Endothelial cell of umbilical vein (primary cell): Measurements from ENCODE around the gene LCMT1. TPM values are rescaled to one million over a fixed set of nuclear protein-coding genes. Genes with fewer than 3 reads are reported as not detected.

Experiments
- BruUV-seq: library from RNA; stranded (reverse); fragments of 400-500 nt; replicated peaks from 2 replicates; lab custom pipeline; 2021; lab: Mats Ljungman, UMichigan
- CTCF ChIA-PET: fragments of 300-600, 350-600 bp; sonication (Branson Sonifier 250); formaldehyde crosslinking; loops from one replicate; lab custom pipeline; 2021; ENCODE audit warnings: antibody characterized with exemption, inconsistent platforms; lab: Charles Lee
- POLR2A ChIA-PET: fragments of 300-600, 350-600 bp; sonication (Branson Sonifier 250); formaldehyde crosslinking; loops from one replicate; lab custom pipeline; 2021; ENCODE audit warnings: antibody characterized with exemption, inconsistent platforms; lab: Charles Lee
- DNase-seq: peaks from one replicate; pipeline ENCODE4 v3.0.0-alpha.2; 2011; ENCODE audit warnings: low read depth, low spot score
- FAIRE-seq: peaks from 2 replicates; lab custom pipeline; 2011; peaks lifted over from hg19 to GRCh38; lab: Jason Lieb, UNC
- H2AFZ ChIP-seq: 2 replicates; pipeline ENCODE4 v1.6.0; 2012; ENCODE audit warnings: low read depth, low read length, control low read depth, inconsistent platforms
- H3K27ac ChIP-seq: 2 replicates; pipeline ENCODE4 v1.5.1; 2011; ENCODE audit warnings: low read depth, mild to moderate bottlenecking, control low read depth, low read length, moderate library complexity; ENCODE audit not compliant: insufficient read depth
- H3K27me3 ChIP-seq, 2 experiments: 2 replicates each; pipeline versions ENCODE4 v1.6.0 to v1.6.1; 2011; ENCODE audit warnings: low read length in 2 of 2, mixed read lengths in 1 of 2; ENCODE audit not compliant: control insufficient read depth in 2 of 2, insufficient read depth in 2 of 2
- H3K36me3 ChIP-seq, 2 experiments: 2 replicates in 1 of 2; 3 replicates in 1 of 2; pipeline ENCODE4 v1.5.1; 2011; ENCODE audit warnings: low read length in 2 of 2, mild to moderate bottlenecking in 1 of 2, moderate library complexity in 1 of 2; ENCODE audit not compliant: control insufficient read depth in 2 of 2, insufficient read depth in 2 of 2; ENCODE audit errors: extremely low read depth in 1 of 2
- H3K4me1 ChIP-seq: 3 replicates; pipeline ENCODE4 v1.5.1; 2011; ENCODE audit warnings: mild to moderate bottlenecking, low read length; ENCODE audit not compliant: control insufficient read depth, insufficient read depth; ENCODE audit errors: extremely low read depth
- H3K4me2 ChIP-seq: 2 replicates; pipeline ENCODE4 v1.6.1; 2011; ENCODE audit warnings: low read length, control low read depth, mixed read lengths; ENCODE audit not compliant: insufficient read depth
- H3K4me3 ChIP-seq, 3 experiments: fragments of 200-600 bp in 1 of 3; sonication (generic), shearing (Covaris generic) in 1 of 3; replicated peaks in 1 of 3; 2 replicates each; pipeline ENCODE4 v1.5.1; 2011 to 2016; ENCODE audit warnings: control low read depth in 3 of 3, low read length in 3 of 3, mild to moderate bottlenecking in 2 of 3, inconsistent platforms in 1 of 3, low read depth in 1 of 3, moderate library complexity in 1 of 3; ENCODE audit not compliant: insufficient read depth in 1 of 3
- H3K79me2 ChIP-seq: 2 replicates; pipeline ENCODE4 v1.6.0; 2012; ENCODE audit warnings: low read length, inconsistent platforms; ENCODE audit not compliant: control insufficient read depth, insufficient read depth
- H3K9ac ChIP-seq: replicated peaks from 2 replicates; pipeline ENCODE3; 2011; ENCODE audit warnings: low read length, control low read depth; ENCODE audit not compliant: insufficient read depth; ENCODE audit errors: extremely low read depth
- H3K9me1 ChIP-seq: replicated peaks from 3 replicates; pipeline ENCODE4 v1.6.0; 2011; ENCODE audit warnings: mild to moderate bottlenecking, low read length; ENCODE audit not compliant: control insufficient read depth, insufficient read depth; ENCODE audit errors: extremely low read depth
- H3K9me3 ChIP-seq: replicated peaks from 2 replicates; pipeline ENCODE4 v1.5.1; 2012; ENCODE audit warnings: low read length, inconsistent platforms; ENCODE audit not compliant: control insufficient read depth, insufficient read depth
- H4K20me1 ChIP-seq: replicated peaks from 2 replicates; pipeline ENCODE3; 2011; ENCODE audit warnings: mild to moderate bottlenecking, low read length; ENCODE audit not compliant: control insufficient read depth, insufficient read depth; ENCODE audit errors: extremely low read depth
- CTCF ChIP-seq, 2 donors: IDR thresholded peaks; 1 replicate in 1 of 2; 2 replicates in 1 of 2; pipeline ENCODE4 v1.5.1; 2011; ENCODE audit warnings: low read length in 2 of 2, mild to moderate bottlenecking in 2 of 2, moderate library complexity in 2 of 2, control low read depth in 1 of 2, inconsistent platforms in 1 of 2, low read depth in 1 of 2; ENCODE audit not compliant: insufficient read depth in 1 of 2; ENCODE audit errors: extremely low read depth in 1 of 2
- EZH2 ChIP-seq: IDR thresholded peaks from 2 replicates; pipeline ENCODE4 v1.6.1; 2012; ENCODE audit warnings: borderline replicate concordance, low read depth, mild to moderate bottlenecking, moderate library complexity, low read length, inconsistent platforms; ENCODE audit not compliant: severe bottlenecking
- FOS ChIP-seq: IDR thresholded peaks from 2 replicates; pipeline ENCODE4 v1.6.1; 2011; ENCODE audit warnings: mild to moderate bottlenecking, low read length, moderate library complexity, borderline replicate concordance; ENCODE audit not compliant: insufficient read depth
- GATA2 ChIP-seq: IDR thresholded peaks from 2 replicates; pipeline ENCODE4 v1.7.0; 2011; ENCODE audit warnings: low read depth, mild to moderate bottlenecking, moderate library complexity, mixed read lengths, low read length; ENCODE audit not compliant: insufficient read length, insufficient read depth
- JUN ChIP-seq: IDR thresholded peaks from 2 replicates; pipeline ENCODE4 v1.6.1; 2011; ENCODE audit warnings: borderline replicate concordance, low read depth; ENCODE audit not compliant: insufficient read length, insufficient read depth
- MAX ChIP-seq: IDR thresholded peaks from 2 replicates; pipeline ENCODE4 v1.6.1; 2011; ENCODE audit not compliant: insufficient read depth, insufficient read length
- MYC ChIP-seq: IDR thresholded peaks from one replicate; pipeline ENCODE4 v1.6.1; 2011; ENCODE audit warnings: mild to moderate bottlenecking, low read depth, low read length
- POLR2A ChIP-seq: IDR thresholded peaks from 2 replicates; pipeline ENCODE4 v1.6.1; 2012; ENCODE audit warnings: low read depth, mild to moderate bottlenecking, control low read depth, low read length
- POLR2AphosphoS5 ChIP-seq: IDR thresholded peaks from 2 replicates; pipeline ENCODE4 v1.6.1; 2012; ENCODE audit warnings: low read depth, mild to moderate bottlenecking, control low read depth, low read length, moderate library complexity; ENCODE audit not compliant: insufficient read depth
- dilution Hi-C: fragments of 300-500 bp; cut with MboI; formaldehyde crosslinking; loops from one replicate; pipeline ENCODE4 v1.15.0; 2019; ENCODE audit warnings: low sequenced_read_pairs; ENCODE audit not compliant: extremely low pct_ligation_motif_present
- intact Hi-C: fragments of 100-400 bp; cut with micrococcal nuclease; formaldehyde crosslinking; loops from one replicate; pipeline ENCODE4 v1.10.0; 2022
- polyA plus RNA-seq, 4 experiments: library from polyadenylated mRNA; depleted of rRNA in 3 of 4; stranded (reverse) in 3 of 4; unstranded in 1 of 4; fragments of >200 nt; gene quantifications; 2 replicates each; pipeline versions ENCODE4 v1.2.1 to v1.2.3, GENCODE V29; 2011 to 2012; ENCODE audit warnings: missing spikeins in 1 of 4
- small RNA-seq: library from RNA; depleted of rRNA; stranded (forward); fragments of <200 nt; gene quantifications from one replicate; pipeline ENCODE3, GENCODE V24; 2012; ENCODE audit warnings: low replicate concordance, low read depth; ENCODE audit not compliant: insufficient read depth, insufficient read length
- total RNA-seq: library from RNA; stranded (reverse); gene quantifications from 2 replicates; pipeline ENCODE4 v1.2.3, GENCODE V29; 2021

The LCMT1 gene
- total and polyA plus RNA-seq, 2 donors (not counting 3 experiments of a cell fraction or from before 2014, with no cell fraction given): 23.5 to 36.2 TPM

GRCh38 chr16:25224731-25225319 lies 113.3 kb downstream of the LCMT1 start:
- intact Hi-C loops: loop anchor here (1.0 to 2.0 kb wide), 4 partner anchors 98 to 708 kb away; no protein-coding TSS in a partner anchor
- Histone ChIP-seq H3K27me3 (no peaks in the 10 kb centered on the region), H3K9ac (no peak overlapping the region), H3K4me1 (no peaks in the 10 kb centered on the region), H3K36me3 (no peaks in the 10 kb centered on the region), H3K4me3 (no peak overlapping the region), H4K20me1 (no peaks in the 10 kb centered on the region), H3K9me3 (no peaks in the 10 kb centered on the region), H2AFZ (no peak overlapping the region), H3K27ac (no peak overlapping the region), H3K79me2 (no peaks in the 10 kb centered on the region), H3K4me2 (no peak overlapping the region), H3K9me1 (no peaks in the 10 kb centered on the region)
- POLR2A ChIA-PET: interaction anchor here (0.6 kb wide), 1 partner anchor 1671 kb away, joined by 3 read pairs; no protein-coding TSS in a partner anchor
- TF ChIP-seq EZH2 (no peak), JUN (no peak), CTCF (IDR thresholded peaks at IDR 0.05; ENCODE audit: extremely low read depth in 1 of 2, insufficient read depth in 1 of 2, low read depth in 1 of 2, low read length in 2 of 2) (no peak), GATA2 (no peak), POLR2A (no peak), POLR2AphosphoS5 (no peak), MAX (no peak), FOS (no peak), MYC (no peak)
- DNase-seq (no peak), FAIRE-seq (no peak)
- no TSS peak for BruUV-seq
- CTCF ChIA-PET: interaction anchor here (0.6 to 3.0 kb wide), 48 partner anchors 8 to 1885 kb away, joined by 3 to 53 read pairs (median 5); partner anchors contain the start of gene AQP8
- dilution Hi-C loops: no loop called here

Small RNA genes within 50 kb of the gene (small RNA-seq; reads per million reads assigned to genes)
- gene RN7SL557P: not detected

Other genes with a start within 250 kb of the LCMT1 start
- 151 and 164 TPM in 2 replicates for gene ARHGAP17, start 96.4 kb upstream of the LCMT1 start, total RNA-seq
- 63.1 and 65.8 TPM in 2 replicates for gene ARHGAP17, start 96.4 kb upstream of the LCMT1 start, polyA plus RNA-seq
- gene AQP8, start 105.2 kb downstream of the LCMT1 start, total RNA-seq: not detected in 2 replicates
- not detected in 2 replicates for gene AQP8, start 105.2 kb downstream of the LCMT1 start, polyA plus RNA-seq
- 4.7 and 4.8 TPM in 2 replicates for gene ZKSCAN2, start 146.1 kb downstream of the LCMT1 start, total RNA-seq
- 0.99 and 1.4 TPM in 2 replicates for gene ZKSCAN2, start 146.1 kb downstream of the LCMT1 start, polyA plus RNA-seq